HepG2 (cell line): ENCODE data around the gene DPAGT1. TPM values are rescaled to one million over a fixed set of nuclear protein-coding genes. Genes with fewer than 3 reads are reported as not detected.

Source experiments
- ATAC-seq: fragments of 200-7000 bp; cut with Tn5 transposase; 3 replicates; pipeline ENCODE4 v1.9.1; 2020; ENCODE audit warnings: mild to moderate bottlenecking, moderate library complexity
- BruUV-seq: library from RNA; stranded (reverse); fragments of 400-500 nt; replicated peaks from 2 replicates; lab custom pipeline; 2021; lab: Mats Ljungman, UMichigan
- CTCF ChIA-PET: fragments of 300-600 bp; formaldehyde crosslinking; extraction: SDS; loops from one replicate; lab custom pipeline; 2021; ENCODE audit warnings: low total read pairs, inconsistent platforms, low intra/inter-chr PET ratio; lab: Yijun Ruan, JAX
- POLR2A ChIA-PET: fragments of 350-600 bp; sonication (Branson Sonifier 250); formaldehyde crosslinking; loops from one replicate; lab custom pipeline; 2020; ENCODE audit warnings: antibody characterized with exemption, inconsistent platforms; lab: Yijun Ruan, JAX
- DNase-seq: peaks from one replicate; pipeline ENCODE4 v3.0.0-alpha.2; 2015; ENCODE audit warnings: low spot score
- FAIRE-seq: peaks from 3 replicates; lab custom pipeline; 2011; peaks lifted over from hg19 to GRCh38; lab: Jason Lieb, UNC
- H2AFZ ChIP-seq: one replicate; pipeline ENCODE4 v1.6.1; 2011; ENCODE audit warnings: low read length, inconsistent platforms
- H3K27ac ChIP-seq: fragments of 300-600 bp; 3 replicates; pipeline ENCODE4 v1.8.0; 2011; ENCODE audit warnings: mixed run types, mild to moderate bottlenecking, mixed read lengths, low read length, inconsistent platforms; ENCODE audit not compliant: insufficient read depth; ENCODE audit errors: extremely low read length
- H3K27me3 ChIP-seq, 2 experiments: fragments of 200-600 bp in 1 of 2; 2 replicates in 1 of 2; 3 replicates in 1 of 2; pipeline versions ENCODE4 v1.6.0 to v1.8.0; 2011; ENCODE audit warnings: low read length in 2 of 2, mild to moderate bottlenecking in 2 of 2, moderate library complexity in 2 of 2, inconsistent platforms in 1 of 2; ENCODE audit not compliant: insufficient read depth in 2 of 2, control insufficient read depth in 1 of 2
- H3K36me3 ChIP-seq, 2 experiments: fragments of 200-600 bp in 1 of 2; replicated peaks in 1 of 2; 2 replicates in 1 of 2; 3 replicates in 1 of 2; pipeline versions ENCODE4 v1.5.1 to v1.8.0; 2011; ENCODE audit warnings: low read length in 2 of 2, inconsistent platforms in 1 of 2; ENCODE audit not compliant: insufficient read depth in 2 of 2, control insufficient read depth in 1 of 2
- H3K4me1 ChIP-seq: 2 replicates; pipeline ENCODE4 v1.5.1; 2012; ENCODE audit warnings: low read length, inconsistent platforms; ENCODE audit not compliant: insufficient read depth
- H3K4me2 ChIP-seq: 2 replicates; pipeline ENCODE4 v1.6.0; 2011; ENCODE audit warnings: low read depth, low read length, inconsistent platforms
- H3K4me3 ChIP-seq, 3 experiments: fragments of 200-600 bp in 1 of 3; sonication (generic), shearing (Covaris generic) in 1 of 3; replicated peaks in 1 of 3; 2 replicates each; pipeline ENCODE4 v1.5.1; 2011 to 2016; ENCODE audit warnings: low read length in 3 of 3, inconsistent platforms in 2 of 3, low read depth in 2 of 3, mild to moderate bottlenecking in 2 of 3, control low read depth in 1 of 3, mixed read lengths in 1 of 3; ENCODE audit not compliant: insufficient read depth in 1 of 3
- H3K79me2 ChIP-seq: one replicate; pipeline ENCODE4 v1.6.1; 2011; ENCODE audit warnings: low read length, inconsistent platforms; ENCODE audit not compliant: insufficient read depth
- H3K9ac ChIP-seq: 2 replicates; pipeline ENCODE4 v1.6.0; 2011; ENCODE audit warnings: mild to moderate bottlenecking, low read depth, low read length, inconsistent platforms; ENCODE audit not compliant: insufficient read depth
- H3K9me3 ChIP-seq: 2 replicates; pipeline ENCODE4 v1.5.1; 2012; ENCODE audit warnings: mild to moderate bottlenecking, low read length
- H4K20me1 ChIP-seq: 2 replicates; pipeline ENCODE4 v1.6.0; 2011; ENCODE audit warnings: inconsistent platforms, mild to moderate bottlenecking, low read length, moderate library complexity; ENCODE audit not compliant: insufficient read depth
- POGZ ChIP-seq: sonication (generic); formaldehyde crosslinking; IDR thresholded peaks from 2 replicates; pipeline ENCODE4 v1.4.0; 2020; ENCODE audit warnings: mild to moderate bottlenecking, missing genetic modification reagents
- ZNF331 ChIP-seq: sonication (generic); formaldehyde crosslinking; IDR thresholded peaks from 2 replicates; pipeline ENCODE4 v1.4.0; 2020; ENCODE audit warnings: missing genetic modification reagents
- ZNF335 ChIP-seq: sonication (generic); formaldehyde crosslinking; IDR thresholded peaks from 2 replicates; pipeline ENCODE4 v1.4.0; 2020; ENCODE audit warnings: missing genetic modification reagents
- ZNF383 ChIP-seq: sonication (generic); formaldehyde crosslinking; IDR thresholded peaks from 2 replicates; pipeline ENCODE4 v1.4.0; 2020; ENCODE audit warnings: missing genetic modification reagents, mild to moderate bottlenecking, borderline replicate concordance
- ZNF564 ChIP-seq: sonication (generic); formaldehyde crosslinking; IDR thresholded peaks from 2 replicates; pipeline ENCODE4 v1.8.1; 2023; ENCODE audit warnings: mild to moderate bottlenecking, missing genetic modification reagents
- WGBS: methylation state at CpG from one replicate; pipeline ENCODE4 v1.1.6; 2017; ENCODE audit warnings: low lambda C conversion rate; 5-methylcytosine and 5-hydroxymethylcytosine counted together
- in situ Hi-C: cut with HindIII; loops from 2 replicates; pipeline ENCODE4 v1.10.0; 2017; ENCODE audit warnings: low pct_unique_long_range_greater_than_20kb; ENCODE audit not compliant: extremely low pct_ligation_motif_present
- intact Hi-C: fragments of 100-400 bp; cut with micrococcal nuclease; formaldehyde crosslinking; loops from one replicate; pipeline ENCODE4 v1.10.0; 2022; ENCODE audit not compliant: unreplicated experiment
- polyA plus RNA-seq, 8 experiments: library from polyadenylated mRNA; depleted of rRNA in 3 of 8; stranded (reverse) in 7 of 8; unstranded in 1 of 8; fragments of >200 nt; fragmentation: Illumina TruSeq in 4 of 8; extraction: Trizol in 4 of 8; gene quantifications; 2 replicates each; pipeline versions ENCODE4 v1.2.1 to v1.2.3, GENCODE V29; 2011 to 2016; ENCODE audit warnings: low read depth in 4 of 8, missing spikeins in 1 of 8, mixed read lengths in 1 of 8; ENCODE audit not compliant: insufficient read depth in 1 of 8
- total RNA-seq, 5 experiments: library from RNA; depleted of rRNA; stranded (reverse); fragments of >200 nt; fragmentation: Illumina TruSeq; extraction: Trizol; gene quantifications; 2 replicates each; pipeline ENCODE4 v1.2.3, GENCODE V29; 2016; ENCODE audit warnings: low read depth in 1 of 5
- TF ChIP-seq, protein P1 (sequence below): sonication (generic); formaldehyde crosslinking; IDR thresholded peaks from 2 replicates; pipeline ENCODE4 v1.5.1; 2020; ENCODE audit warnings: missing genetic modification reagents, mild to moderate bottlenecking, borderline replicate concordance

The DPAGT1 gene
- total and polyA plus RNA-seq, 2 of the 13 experiments (the other 11 are each of a cell fraction or from before 2014, with no cell fraction given) = 37.6 to 70.7 TPM

DNA sequence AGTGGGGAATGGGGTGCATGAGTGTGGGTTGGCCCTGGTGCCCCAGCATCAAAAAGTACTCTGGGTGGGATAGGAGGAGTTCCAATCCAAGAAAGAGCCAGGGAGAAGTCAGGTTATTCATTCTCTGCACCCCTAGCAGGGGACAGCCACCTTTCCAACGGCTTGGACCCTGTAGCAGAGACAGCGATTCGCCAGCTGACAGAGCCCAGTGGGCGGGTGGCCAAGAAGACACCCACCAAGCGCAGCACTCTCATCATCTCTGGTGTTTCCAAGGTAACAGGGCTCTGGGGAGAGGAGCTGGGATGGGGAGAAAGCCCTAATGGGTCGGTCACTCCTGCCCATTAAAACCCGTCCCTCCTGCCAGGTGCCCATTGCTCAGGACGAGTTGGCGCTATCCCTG is 12.1 kb upstream of the DPAGT1 start:
- in situ Hi-C loops (no loop called here), intact Hi-C loops (no loop called here)
- ChIA-PET CTCF (no interaction called here), POLR2A (no interaction called here)
- Histone ChIP-seq H4K20me1 (no peaks in the 10 kb centered on the region), H3K9me3 (no peaks in the 10 kb centered on the region), H3K27ac (no peak overlapping the region), H3K36me3 (peaks cover 14 to 34% of the 10 kb centered on the region in 2 experiments), H3K4me1 (peaks cover 13% of the 10 kb centered on the region), H3K79me2 (no peaks in the 10 kb centered on the region), H3K4me3 (no peak overlapping the region), H2AFZ (no peak overlapping the region), H3K27me3 (no peaks in the 10 kb centered on the region), H3K9ac (no peak overlapping the region), H3K4me2 (no peak overlapping the region)
- TF ChIP-seq ZNF331 (CRISPR knock-in tag) = no peak
- FAIRE-seq = no peak
- WGBS = 100% methylated on average over 1 of the region's 9 CpGs
- no peak for ATAC-seq
- DNase-seq = no peak
- BruUV-seq = no TSS peak

DNA sequence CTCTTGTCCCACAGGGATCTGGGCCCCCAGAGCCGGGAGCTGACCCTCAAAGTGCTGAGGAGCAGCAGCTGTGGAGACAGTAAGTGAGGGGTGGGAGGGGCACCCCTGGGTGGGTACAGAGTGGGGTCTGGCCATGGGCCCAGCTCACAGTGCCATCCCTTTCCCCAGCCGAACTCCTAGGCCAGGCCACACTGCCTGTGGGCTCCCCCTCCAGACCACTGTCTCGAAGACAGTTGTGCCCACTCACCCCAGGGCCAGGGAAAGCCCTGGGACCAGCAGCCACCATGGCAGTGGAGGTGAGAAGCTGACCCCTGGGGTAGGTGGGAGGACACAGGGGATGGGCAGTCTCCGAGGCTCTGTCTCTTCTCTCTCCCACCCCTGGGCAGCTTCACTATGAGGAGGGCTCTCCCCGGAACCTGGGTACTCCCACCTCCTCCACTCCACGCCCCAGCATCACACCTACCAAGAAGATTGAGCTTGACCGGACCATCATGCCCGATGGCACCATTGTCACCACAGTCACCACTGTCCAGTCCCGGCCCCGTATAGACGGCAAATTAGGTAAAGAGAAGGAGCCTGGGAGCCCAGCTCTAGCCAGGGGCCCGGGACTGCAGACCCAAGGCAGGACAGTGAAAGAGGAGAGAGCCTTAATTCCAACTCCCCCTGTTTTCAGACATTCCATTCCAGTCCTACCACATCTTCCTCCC is 10.8 kb upstream of the DPAGT1 start:
- no TSS peak for BruUV-seq
- intact Hi-C loops (no loop called here), in situ Hi-C loops (no loop called here)
- DNase-seq (no peak), FAIRE-seq (no peak), ATAC-seq (no peak)
- Histone ChIP-seq H3K27ac (no peak overlapping the region), H2AFZ (no peak overlapping the region), H3K4me2 (no peak overlapping the region), H3K4me1 (peaks cover 18% of the 10 kb centered on the region), H3K27me3 (no peaks in the 10 kb centered on the region), H3K36me3 (peaks cover 14 to 34% of the 10 kb centered on the region in 2 experiments), H4K20me1 (no peaks in the 10 kb centered on the region), H3K9ac (no peak overlapping the region), H3K79me2 (no peaks in the 10 kb centered on the region), H3K9me3 (no peaks in the 10 kb centered on the region), H3K4me3 (no peak overlapping the region)
- 95% methylated on average over 10 of the region's 12 CpGs for WGBS
- CTCF ChIA-PET = no interaction called here
- POLR2A ChIA-PET = interaction anchor here (1.1 to 1.8 kb wide), 3 partner anchors 9 to 18 kb away, joined by 3 to 6 read pairs (median 3); partner anchors contain the start of gene HINFP
- TF ChIP-seq POGZ (CRISPR knock-in tag) (no peak), ZNF383 (CRISPR knock-in tag) (no peak), ZNF335 (no peak), ZNF564 (CRISPR knock-in tag) (no peak)
- TF ChIP-seq, protein P1, sequence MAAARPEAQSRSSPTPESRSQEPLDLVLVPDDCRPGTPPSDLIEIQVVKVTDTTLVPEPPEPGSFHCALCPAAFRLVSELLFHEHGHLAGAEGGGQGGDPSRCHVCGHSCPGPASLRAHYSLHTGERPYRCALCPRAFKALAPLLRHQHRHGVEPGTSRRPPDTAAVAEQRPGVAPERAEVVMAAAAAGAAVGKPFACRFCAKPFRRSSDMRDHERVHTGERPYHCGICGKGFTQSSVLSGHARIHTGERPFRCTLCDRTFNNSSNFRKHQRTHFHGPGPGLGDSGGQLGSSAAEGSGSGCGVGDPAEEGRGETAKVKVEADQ (CRISPR knock-in tag) = no peak
